Neutrophil (primary cell): ENCODE data around the gene PFKL.

Experiments
- H3K27ac ChIP-seq: fragments of 200-600 bp; sonication (generic); 2 replicates; pipeline ENCODE4 v1.5.1; 2016; ENCODE audit warnings: mild to moderate bottlenecking, moderate library complexity
- H3K27me3 ChIP-seq: fragments of 200-600 bp; sonication (generic); 2 replicates; pipeline ENCODE4 v1.6.0; 2016; ENCODE audit warnings: mild to moderate bottlenecking
- H3K36me3 ChIP-seq: fragments of 200-600 bp; sonication (generic); 2 replicates; pipeline ENCODE4 v1.5.1; 2017
- H3K4me1 ChIP-seq, 2 experiments: fragments of 200-600 bp in 1 of 2; sonication (generic) in 1 of 2; 1 replicate in 1 of 2; 2 replicates in 1 of 2; pipeline versions ENCODE4 v1.5.1 to v1.6.1; 2013 to 2016; ENCODE audit warnings: low read depth in 1 of 2, low read length in 1 of 2, mild to moderate bottlenecking in 1 of 2, moderate library complexity in 1 of 2; ENCODE audit not compliant: control insufficient read depth in 1 of 2, insufficient read depth in 1 of 2
- H3K4me3 ChIP-seq, 2 experiments: fragments of 200-600 bp in 1 of 2; sonication (generic) in 1 of 2; 1 replicate in 1 of 2; 2 replicates in 1 of 2; pipeline ENCODE4 v1.5.1; 2013 to 2016; ENCODE audit warnings: low read depth in 1 of 2, low read length in 1 of 2, mild to moderate bottlenecking in 1 of 2, moderate library complexity in 1 of 2
- H3K9me3 ChIP-seq: fragments of 200-600 bp; sonication (generic); 2 replicates; pipeline ENCODE4 v1.5.1; 2016
- TF ChIP-seq, protein P1 (sequence below): fragments of 200-600 bp; sonication (generic); IDR thresholded peaks from 2 replicates; pipeline ENCODE4 v1.5.1; 2016; ENCODE audit warnings: antibody characterized with exemption

The PFKL gene

GRCh38 chr21:44323591-44323990 lies 23.7 kb downstream of the PFKL start:
- Histone ChIP-seq H3K9me3 (no peaks in the 10 kb centered on the region), H3K27me3 (no peaks in the 10 kb centered on the region), H3K27ac (no peak overlapping the region), H3K36me3 (peaks cover 92% of the 10 kb centered on the region), H3K4me1 (peaks cover 10% of the 10 kb centered on the region in 2 experiments), H3K4me3 (no peak overlapping the region)
- TF ChIP-seq, protein P1, sequence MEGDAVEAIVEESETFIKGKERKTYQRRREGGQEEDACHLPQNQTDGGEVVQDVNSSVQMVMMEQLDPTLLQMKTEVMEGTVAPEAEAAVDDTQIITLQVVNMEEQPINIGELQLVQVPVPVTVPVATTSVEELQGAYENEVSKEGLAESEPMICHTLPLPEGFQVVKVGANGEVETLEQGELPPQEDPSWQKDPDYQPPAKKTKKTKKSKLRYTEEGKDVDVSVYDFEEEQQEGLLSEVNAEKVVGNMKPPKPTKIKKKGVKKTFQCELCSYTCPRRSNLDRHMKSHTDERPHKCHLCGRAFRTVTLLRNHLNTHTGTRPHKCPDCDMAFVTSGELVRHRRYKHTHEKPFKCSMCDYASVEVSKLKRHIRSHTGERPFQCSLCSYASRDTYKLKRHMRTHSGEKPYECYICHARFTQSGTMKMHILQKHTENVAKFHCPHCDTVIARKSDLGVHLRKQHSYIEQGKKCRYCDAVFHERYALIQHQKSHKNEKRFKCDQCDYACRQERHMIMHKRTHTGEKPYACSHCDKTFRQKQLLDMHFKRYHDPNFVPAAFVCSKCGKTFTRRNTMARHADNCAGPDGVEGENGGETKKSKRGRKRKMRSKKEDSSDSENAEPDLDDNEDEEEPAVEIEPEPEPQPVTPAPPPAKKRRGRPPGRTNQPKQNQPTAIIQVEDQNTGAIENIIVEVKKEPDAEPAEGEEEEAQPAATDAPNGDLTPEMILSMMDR, result no peak

DNA sequence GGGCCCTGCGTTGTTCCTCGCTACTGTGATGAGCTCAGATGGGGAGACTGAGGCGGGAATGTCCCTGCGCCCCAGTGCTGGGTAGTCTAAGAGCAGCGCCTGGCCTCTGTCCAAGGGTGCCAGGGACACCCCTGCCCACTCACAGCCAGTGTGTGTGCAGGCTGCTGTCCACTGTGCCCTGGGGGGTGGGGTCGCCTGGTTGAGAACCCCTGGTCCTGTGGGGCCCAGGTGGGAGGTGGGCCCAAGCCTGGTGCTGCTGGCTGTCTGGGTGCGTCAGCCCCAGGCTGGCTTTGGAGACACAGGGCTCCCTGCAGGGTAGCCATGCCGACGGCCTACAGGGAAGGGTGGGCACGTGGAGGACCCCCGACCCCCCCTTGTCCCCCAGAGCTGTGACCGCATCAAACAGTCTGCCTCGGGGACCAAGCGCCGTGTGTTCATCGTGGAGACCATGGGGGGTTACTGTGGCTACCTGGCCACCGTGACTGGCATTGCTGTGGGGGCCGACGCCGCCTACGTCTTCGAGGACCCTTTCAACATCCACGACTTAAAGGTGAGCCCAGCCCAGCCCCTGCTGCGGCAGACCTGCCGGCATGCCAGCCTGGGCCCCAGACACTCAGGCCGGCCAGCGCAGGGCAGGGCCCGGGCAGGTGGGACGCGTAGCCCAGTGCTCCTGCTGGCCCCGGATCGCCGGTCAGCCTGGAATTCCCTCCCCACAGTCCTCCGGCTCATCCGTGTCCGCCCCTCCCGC lies 24.4 kb downstream of the PFKL start:
- Histone ChIP-seq H3K4me3 (no peak overlapping the region), H3K36me3 (peaks cover 85% of the 10 kb centered on the region), H3K4me1 (peaks cover 10% of the 10 kb centered on the region in 2 experiments), H3K27me3 (no peaks in the 10 kb centered on the region), H3K27ac (no peak overlapping the region), H3K9me3 (no peaks in the 10 kb centered on the region)
- TF ChIP-seq, protein P1, result no peak

DNA sequence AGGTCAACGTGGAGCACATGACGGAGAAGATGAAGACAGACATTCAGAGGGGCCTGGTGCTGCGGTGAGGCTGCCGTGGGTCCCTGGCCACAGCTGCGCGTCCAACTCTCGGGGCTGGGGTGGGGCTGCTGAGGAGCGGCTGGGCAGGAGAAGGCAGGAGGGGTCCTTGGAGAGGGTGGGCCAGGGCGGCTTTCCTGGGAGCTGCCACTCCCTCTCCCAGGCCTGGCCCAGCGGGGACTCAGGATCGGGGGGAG lies 24.9 kb downstream of the PFKL start:
- H3K9me3 ChIP-seq, result no peaks in the 10 kb centered on the region
- H3K36me3 ChIP-seq, result peaks cover 80% of the 10 kb centered on the region
- peaks cover 10% of the 10 kb centered on the region in 2 experiments for H3K4me1 ChIP-seq
- H3K4me3 ChIP-seq, result no peak overlapping the region
- no peaks in the 10 kb centered on the region for H3K27me3 ChIP-seq
- no peak overlapping the region for H3K27ac ChIP-seq
- TF ChIP-seq, protein P1, result no peak

DNA sequence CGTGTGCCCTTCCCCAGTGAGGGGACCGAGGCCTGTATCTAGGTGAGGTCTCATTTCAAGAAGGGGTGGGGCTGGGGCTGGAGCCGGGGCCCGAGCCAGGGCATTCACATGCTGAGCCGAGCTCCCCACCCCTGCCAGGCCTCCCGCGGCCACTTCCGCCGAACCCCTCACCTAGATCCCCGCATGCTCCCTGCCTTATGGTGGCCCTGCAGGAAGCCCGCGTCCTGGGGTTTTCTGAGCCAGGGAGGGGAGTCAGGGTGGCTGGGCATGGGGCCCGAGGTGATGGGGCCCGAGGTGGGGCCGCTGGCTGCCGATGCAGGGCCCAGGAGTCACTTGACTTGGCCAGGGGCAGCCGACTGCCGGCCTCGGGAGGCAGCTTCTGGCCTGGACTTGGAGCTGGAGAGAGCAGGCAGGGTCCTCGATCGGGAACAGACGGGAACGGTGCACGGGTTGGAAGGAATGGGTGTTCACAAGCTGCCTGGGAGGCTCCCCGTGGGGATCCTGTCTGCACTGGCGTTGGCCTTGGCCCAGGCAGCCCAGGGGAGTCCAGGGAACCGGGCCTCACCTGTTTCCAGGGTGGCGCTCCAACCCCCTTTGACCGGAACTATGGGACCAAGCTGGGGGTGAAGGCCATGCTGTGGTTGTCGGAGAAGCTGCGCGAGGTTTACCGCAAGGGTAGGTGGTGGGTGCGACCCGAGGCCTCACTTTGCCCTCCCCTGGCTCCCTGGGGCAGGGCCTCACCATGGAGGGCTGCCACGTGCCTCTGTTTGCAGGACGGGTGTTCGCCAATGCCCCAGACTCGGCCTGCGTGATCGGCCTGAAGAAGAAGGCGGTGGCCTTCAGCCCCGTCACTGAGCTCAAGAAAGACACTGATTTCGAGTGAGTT lies 25.8 kb downstream of the PFKL start:
- Histone ChIP-seq H3K36me3 (peaks cover 71% of the 10 kb centered on the region), H3K9me3 (no peaks in the 10 kb centered on the region), H3K4me3 (no peak overlapping the region), H3K27ac (no peak overlapping the region), H3K27me3 (no peaks in the 10 kb centered on the region), H3K4me1 (peaks cover 10% of the 10 kb centered on the region in 2 experiments)
- TF ChIP-seq, protein P1, result no peak

DNA sequence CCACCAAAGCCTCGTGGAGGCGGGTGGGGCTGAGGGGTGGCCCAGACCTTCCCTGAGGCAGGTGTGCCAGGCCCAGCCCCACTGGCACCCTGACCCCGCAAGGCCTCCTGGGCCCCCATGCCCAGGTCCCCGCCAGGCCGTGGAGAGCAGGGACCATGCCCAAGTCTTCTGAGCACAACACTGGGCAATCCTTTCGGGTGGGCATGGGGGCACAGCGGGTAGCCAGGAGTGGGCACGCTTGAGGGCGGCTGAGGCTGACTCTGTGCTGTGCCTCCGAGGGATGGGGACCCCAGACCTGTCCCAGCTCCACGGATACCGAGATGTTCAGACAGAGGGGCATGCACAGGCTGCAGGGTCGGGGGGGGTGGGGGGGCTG lies 26.4 kb downstream of the PFKL start:
- H3K36me3 ChIP-seq, result peaks cover 66% of the 10 kb centered on the region

More for the DNA sequence above, 26.4 kb downstream of the PFKL start:
- Histone ChIP-seq H3K4me3 (no peak overlapping the region), H3K9me3 (no peaks in the 10 kb centered on the region), H3K27ac (no peak overlapping the region), H3K4me1 (peaks cover 10% of the 10 kb centered on the region in 2 experiments), H3K27me3 (no peaks in the 10 kb centered on the region)
- TF ChIP-seq, protein P1, result no peak
